Measurements from ENCODE around the gene STMN3.
A peak's percentile ranks its signal among the peaks of the same experiment; 100 is the strongest.

STMN3 gene

DNA sequence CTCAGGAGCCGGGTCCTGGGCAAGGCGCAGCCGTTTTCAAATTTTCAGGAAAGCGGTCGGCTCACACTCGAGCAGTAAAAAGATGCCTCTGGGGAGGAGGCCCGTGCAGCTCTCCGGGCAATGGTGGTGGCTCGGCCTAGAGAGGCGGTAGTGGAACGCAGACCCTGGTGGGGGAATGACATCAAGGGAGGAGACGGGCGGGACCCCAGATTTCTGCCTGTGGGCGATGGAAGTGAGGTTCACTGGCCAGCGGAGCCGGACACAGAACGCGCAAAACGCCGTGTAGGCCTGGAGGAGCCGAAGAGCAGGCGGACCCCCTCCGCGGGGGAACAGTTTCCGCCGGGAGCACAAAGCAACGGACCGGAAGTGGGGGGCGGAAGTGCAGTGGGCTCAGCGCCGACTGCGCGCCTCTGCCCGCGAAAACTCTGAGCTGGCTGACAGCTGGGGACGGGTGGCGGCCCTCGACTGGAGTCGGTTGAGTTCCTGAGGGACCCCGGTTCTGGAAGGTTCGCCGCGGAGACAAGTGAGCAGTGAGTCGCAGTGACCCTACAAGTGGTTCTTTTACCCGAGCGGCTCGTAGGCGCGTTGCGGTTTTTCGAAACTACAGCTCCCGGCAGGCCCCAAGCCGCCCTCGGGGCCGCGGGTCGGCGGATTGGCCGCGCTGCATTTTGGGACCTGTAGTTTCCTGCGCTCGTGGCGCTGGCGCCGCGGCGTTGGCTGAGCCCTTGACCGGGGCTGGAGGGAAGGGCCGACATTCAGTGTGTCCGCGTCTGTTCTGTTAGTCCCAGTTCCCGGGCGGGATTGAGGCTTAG is 4.9 kb upstream of the STMN3 start, which contains the start of gene RTEL1 (continued):
- TF ChIP-seq ZNF510 (tag by site-specific recombination; IDR thresholded peaks at IDR 0.05; ENCODE audit: insufficient replicate concordance) (no peak), ZFP3 (tag by site-specific recombination; IDR thresholded peaks at IDR 0.05; ENCODE audit: low read depth) (no peak), ZNF366 (tag by site-specific recombination; conservative IDR thresholded peaks at IDR 0.05) (no peak), ZNF302 (tag by site-specific recombination; IDR thresholded peaks at IDR 0.05; ENCODE audit: low read depth) (no peak), ZNF423 (tag by site-specific recombination; IDR thresholded peaks at IDR 0.05) (no peak), ZNF169 (tag by site-specific recombination; IDR thresholded peaks at IDR 0.05) (no peak), GFI1B (tag by site-specific recombination; IDR thresholded peaks at IDR 0.05) (no peak), ZNF843 (tag by site-specific recombination; IDR thresholded peaks at IDR 0.05) (peak; percentile 69; the same call in 1 of the 2 replicates), ZFP37 (tag by site-specific recombination; IDR thresholded peaks at IDR 0.05) (peak; percentile 96), ZNF571 (tag by site-specific recombination; IDR thresholded peaks at IDR 0.05) (no peak), EGR2 (tag by site-specific recombination; IDR thresholded peaks at IDR 0.05; ENCODE audit: low read depth) (peak; percentile 52; the same call in 1 of the 2 replicates), KLF7 (tag by site-specific recombination; IDR thresholded peaks at IDR 0.05; ENCODE audit: borderline replicate concordance) (peak; percentile 85), ZNF792 (tag by site-specific recombination; IDR thresholded peaks at IDR 0.05) (no peak), ZNF133 (tag by site-specific recombination; IDR thresholded peaks at IDR 0.05) (no peak), ZNF37A (tag by site-specific recombination; IDR thresholded peaks at IDR 0.05) (no peak), ZNF433 (tag by site-specific recombination; IDR thresholded peaks at IDR 0.05; ENCODE audit: low read depth) (no peak), ZNF48 (tag by site-specific recombination; IDR thresholded peaks at IDR 0.05) (no peak), ZNF776 (tag by site-specific recombination; IDR thresholded peaks at IDR 0.05; ENCODE audit: borderline replicate concordance) (no peak), ZBTB8A (tag by site-specific recombination; IDR thresholded peaks at IDR 0.05) (peak; percentile 63; the same call in 1 of the 2 replicates), ZNF221 (tag by site-specific recombination; IDR thresholded peaks at IDR 0.05; ENCODE audit: borderline replicate concordance) (no peak), RBAK (tag by site-specific recombination; IDR thresholded peaks at IDR 0.05) (no peak), ZNF404 (tag by site-specific recombination; IDR thresholded peaks at IDR 0.05) (no peak), ZNF132 (tag by site-specific recombination; IDR thresholded peaks at IDR 0.05; ENCODE audit: borderline replicate concordance) (no peak), ZNF248 (tag by site-specific recombination; IDR thresholded peaks at IDR 0.05) (no peak), MYNN (tag by site-specific recombination; IDR thresholded peaks at IDR 0.05; ENCODE audit: borderline replicate concordance) (peak; percentile 54; the same call in 1 of the 2 replicates), SCRT2 (tag by site-specific recombination; IDR thresholded peaks at IDR 0.05) (peak; percentile 97), FEZF1 (tag by site-specific recombination; IDR thresholded peaks at IDR 0.05) (0 out of 2 replicates have a peak, but pooled peaks have one; percentile 19), ZSCAN23 (tag by site-specific recombination; IDR thresholded peaks at IDR 0.05) (peak; percentile 89; the same call in 1 of the 2 replicates), HOXD13 (CRISPR knock-in tag; IDR thresholded peaks at IDR 0.05; ENCODE audit: borderline replicate concordance) (no peak), ZNF558 (tag by site-specific recombination; IDR thresholded peaks at IDR 0.05) (peak; percentile 39; the same call in 1 of the 2 replicates)
- TF ChIP-seq, protein P1, sequence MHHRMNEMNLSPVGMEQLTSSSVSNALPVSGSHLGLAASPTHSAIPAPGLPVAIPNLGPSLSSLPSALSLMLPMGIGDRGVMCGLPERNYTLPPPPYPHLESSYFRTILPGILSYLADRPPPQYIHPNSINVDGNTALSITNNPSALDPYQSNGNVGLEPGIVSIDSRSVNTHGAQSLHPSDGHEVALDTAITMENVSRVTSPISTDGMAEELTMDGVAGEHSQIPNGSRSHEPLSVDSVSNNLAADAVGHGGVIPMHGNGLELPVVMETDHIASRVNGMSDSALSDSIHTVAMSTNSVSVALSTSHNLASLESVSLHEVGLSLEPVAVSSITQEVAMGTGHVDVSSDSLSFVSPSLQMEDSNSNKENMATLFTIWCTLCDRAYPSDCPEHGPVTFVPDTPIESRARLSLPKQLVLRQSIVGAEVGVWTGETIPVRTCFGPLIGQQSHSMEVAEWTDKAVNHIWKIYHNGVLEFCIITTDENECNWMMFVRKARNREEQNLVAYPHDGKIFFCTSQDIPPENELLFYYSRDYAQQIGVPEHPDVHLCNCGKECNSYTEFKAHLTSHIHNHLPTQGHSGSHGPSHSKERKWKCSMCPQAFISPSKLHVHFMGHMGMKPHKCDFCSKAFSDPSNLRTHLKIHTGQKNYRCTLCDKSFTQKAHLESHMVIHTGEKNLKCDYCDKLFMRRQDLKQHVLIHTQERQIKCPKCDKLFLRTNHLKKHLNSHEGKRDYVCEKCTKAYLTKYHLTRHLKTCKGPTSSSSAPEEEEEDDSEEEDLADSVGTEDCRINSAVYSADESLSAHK (tag by site-specific recombination; IDR thresholded peaks at IDR 0.05), result peak; percentile 50
- TF ChIP-seq, protein P2, sequence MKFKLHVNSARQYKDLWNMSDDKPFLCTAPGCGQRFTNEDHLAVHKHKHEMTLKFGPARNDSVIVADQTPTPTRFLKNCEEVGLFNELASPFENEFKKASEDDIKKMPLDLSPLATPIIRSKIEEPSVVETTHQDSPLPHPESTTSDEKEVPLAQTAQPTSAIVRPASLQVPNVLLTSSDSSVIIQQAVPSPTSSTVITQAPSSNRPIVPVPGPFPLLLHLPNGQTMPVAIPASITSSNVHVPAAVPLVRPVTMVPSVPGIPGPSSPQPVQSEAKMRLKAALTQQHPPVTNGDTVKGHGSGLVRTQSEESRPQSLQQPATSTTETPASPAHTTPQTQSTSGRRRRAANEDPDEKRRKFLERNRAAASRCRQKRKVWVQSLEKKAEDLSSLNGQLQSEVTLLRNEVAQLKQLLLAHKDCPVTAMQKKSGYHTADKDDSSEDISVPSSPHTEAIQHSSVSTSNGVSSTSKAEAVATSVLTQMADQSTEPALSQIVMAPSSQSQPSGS (tag by site-specific recombination; IDR thresholded peaks at IDR 0.05; ENCODE audit: low read depth), result no peak
- TF ChIP-seq, protein P3, sequence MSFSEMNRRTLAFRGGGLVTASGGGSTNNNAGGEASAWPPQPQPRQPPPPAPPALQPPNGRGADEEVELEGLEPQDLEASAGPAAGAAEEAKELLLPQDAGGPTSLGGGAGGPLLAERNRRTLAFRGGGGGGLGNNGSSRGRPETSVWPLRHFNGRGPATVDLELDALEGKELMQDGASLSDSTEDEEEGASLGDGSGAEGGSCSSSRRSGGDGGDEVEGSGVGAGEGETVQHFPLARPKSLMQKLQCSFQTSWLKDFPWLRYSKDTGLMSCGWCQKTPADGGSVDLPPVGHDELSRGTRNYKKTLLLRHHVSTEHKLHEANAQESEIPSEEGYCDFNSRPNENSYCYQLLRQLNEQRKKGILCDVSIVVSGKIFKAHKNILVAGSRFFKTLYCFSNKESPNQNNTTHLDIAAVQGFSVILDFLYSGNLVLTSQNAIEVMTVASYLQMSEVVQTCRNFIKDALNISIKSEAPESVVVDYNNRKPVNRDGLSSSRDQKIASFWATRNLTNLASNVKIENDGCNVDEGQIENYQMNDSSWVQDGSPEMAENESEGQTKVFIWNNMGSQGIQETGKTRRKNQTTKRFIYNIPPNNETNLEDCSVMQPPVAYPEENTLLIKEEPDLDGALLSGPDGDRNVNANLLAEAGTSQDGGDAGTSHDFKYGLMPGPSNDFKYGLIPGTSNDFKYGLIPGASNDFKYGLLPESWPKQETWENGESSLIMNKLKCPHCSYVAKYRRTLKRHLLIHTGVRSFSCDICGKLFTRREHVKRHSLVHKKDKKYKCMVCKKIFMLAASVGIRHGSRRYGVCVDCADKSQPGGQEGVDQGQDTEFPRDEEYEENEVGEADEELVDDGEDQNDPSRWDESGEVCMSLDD (tag by site-specific recombination; IDR thresholded peaks at IDR 0.05), result peak; percentile 92
- TF ChIP-seq, protein P4, sequence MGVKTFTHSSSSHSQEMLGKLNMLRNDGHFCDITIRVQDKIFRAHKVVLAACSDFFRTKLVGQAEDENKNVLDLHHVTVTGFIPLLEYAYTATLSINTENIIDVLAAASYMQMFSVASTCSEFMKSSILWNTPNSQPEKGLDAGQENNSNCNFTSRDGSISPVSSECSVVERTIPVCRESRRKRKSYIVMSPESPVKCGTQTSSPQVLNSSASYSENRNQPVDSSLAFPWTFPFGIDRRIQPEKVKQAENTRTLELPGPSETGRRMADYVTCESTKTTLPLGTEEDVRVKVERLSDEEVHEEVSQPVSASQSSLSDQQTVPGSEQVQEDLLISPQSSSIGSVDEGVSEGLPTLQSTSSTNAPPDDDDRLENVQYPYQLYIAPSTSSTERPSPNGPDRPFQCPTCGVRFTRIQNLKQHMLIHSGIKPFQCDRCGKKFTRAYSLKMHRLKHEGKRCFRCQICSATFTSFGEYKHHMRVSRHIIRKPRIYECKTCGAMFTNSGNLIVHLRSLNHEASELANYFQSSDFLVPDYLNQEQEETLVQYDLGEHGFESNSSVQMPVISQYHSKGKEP (tag by site-specific recombination; IDR thresholded peaks at IDR 0.05), result peak; percentile 84

Measured in HEK293 (cell line).